GM12801 (cell line): Measurements from ENCODE around the gene SAMD5.

Source experiments
- TF ChIP-seq, protein P1 (sequence below): IDR thresholded peaks from one replicate; pipeline ENCODE4 v1.5.1; 2011; ENCODE audit warnings: control low read depth; ENCODE audit not compliant: insufficient read length; ENCODE audit errors: extremely low read depth

Gene SAMD5

DNA sequence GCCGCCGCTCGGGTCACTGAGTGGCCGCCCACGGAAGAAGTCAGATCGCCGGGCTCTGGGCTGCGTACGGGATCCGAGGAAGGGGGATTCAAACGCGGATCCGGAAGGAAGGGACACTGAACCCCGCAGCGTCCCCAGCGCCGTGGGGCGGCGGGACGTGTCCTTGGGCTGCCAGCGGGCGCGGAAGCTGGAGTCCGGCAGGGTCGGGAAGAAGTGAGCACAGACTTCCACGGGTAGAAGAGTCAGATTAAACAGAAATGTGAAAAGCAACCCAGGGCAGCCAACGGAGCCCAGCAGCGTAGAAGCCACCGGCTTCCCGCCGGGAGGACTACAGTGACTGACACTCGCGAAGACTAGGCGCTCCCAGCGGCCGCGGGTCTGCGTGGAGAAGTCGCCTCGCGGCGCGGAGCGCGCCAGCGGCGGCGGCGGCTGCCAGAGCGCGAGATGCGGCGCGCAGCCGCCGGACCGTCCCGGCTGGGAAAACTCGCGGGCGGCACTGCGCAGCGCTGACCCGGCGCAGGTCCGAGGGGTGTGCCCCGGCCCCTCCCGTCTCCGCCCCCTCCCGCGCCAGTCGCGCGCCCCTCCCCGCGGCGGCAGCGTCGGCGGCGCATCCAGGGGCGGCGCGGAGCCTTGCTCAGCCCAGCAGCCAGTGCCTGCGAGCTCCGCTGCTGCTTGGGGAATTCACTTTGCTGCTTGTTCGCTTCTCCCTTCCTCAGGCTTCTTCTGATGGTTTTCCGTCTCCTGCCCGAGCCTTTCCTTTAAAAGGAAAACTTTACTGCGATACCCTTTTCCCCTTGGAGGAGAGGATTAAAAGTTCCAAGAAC is at the start of gene SAMD5:
Gene SAMD5, plus strand, starts transcription at position 649 of the 824 bp plus-strand sequence. CDS start 239 bp downstream, outside the sequence.
- TF ChIP-seq, protein P1, sequence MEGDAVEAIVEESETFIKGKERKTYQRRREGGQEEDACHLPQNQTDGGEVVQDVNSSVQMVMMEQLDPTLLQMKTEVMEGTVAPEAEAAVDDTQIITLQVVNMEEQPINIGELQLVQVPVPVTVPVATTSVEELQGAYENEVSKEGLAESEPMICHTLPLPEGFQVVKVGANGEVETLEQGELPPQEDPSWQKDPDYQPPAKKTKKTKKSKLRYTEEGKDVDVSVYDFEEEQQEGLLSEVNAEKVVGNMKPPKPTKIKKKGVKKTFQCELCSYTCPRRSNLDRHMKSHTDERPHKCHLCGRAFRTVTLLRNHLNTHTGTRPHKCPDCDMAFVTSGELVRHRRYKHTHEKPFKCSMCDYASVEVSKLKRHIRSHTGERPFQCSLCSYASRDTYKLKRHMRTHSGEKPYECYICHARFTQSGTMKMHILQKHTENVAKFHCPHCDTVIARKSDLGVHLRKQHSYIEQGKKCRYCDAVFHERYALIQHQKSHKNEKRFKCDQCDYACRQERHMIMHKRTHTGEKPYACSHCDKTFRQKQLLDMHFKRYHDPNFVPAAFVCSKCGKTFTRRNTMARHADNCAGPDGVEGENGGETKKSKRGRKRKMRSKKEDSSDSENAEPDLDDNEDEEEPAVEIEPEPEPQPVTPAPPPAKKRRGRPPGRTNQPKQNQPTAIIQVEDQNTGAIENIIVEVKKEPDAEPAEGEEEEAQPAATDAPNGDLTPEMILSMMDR: no peak

DNA sequence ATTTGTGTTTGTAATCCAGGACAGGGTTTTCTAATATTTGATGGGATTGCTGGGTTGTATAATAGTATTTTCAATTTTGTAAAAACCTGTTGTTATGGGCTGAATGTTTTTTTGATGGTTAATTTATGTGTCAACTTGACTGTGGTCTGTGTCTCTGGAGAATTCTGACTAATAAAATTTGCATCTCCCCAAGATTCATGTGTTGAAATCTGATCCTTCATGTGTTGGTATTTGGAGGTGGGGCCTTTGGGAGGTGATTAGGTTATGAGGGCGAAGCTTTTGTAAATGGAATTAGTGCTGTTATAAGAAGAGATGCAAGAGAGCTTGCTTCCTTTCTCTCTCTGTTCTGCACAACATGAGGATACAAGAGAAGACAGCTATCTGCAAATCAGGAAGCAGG is 48.7 kb upstream of the SAMD5 start:
- TF ChIP-seq, protein P1: no peak

DNA sequence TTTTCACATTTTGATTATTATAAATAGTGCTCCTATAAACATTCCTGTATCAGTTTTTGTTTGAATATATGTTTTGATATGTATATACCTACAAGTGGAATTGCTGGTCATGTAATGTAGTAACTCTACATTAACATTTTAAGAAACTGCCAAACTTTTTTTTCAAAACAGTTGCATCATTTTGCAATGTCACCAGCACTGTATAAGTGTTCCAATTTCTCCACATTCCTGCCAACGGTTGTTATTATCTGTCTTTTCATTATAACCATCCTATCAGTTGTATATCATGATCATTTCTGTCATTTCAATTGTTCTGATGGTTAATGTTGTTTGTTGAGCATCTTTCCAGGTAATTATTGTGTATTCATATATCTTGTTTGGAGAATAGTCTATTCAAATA is 44.8 kb upstream of the SAMD5 start:
- TF ChIP-seq, protein P1: no peak

DNA sequence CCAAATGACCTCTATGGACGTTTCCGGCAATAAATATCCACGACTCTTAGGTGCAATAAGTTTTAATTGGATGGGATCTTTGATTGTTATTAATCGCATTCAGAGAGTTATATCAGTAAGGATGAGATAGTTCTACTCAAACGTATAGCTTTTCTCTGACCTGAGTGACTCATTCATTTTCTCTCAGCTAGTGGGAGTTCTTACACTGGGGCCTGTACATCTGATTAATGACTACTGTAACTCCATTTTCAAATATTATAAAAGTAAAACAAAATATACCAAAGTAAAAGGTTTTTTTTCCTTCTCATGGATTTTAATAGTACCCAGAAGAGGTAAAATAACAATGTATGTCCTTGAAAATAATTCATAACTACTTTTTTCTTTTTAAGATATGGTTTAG is 41.1 kb upstream of the SAMD5 start:
- TF ChIP-seq, protein P1: no peak

DNA sequence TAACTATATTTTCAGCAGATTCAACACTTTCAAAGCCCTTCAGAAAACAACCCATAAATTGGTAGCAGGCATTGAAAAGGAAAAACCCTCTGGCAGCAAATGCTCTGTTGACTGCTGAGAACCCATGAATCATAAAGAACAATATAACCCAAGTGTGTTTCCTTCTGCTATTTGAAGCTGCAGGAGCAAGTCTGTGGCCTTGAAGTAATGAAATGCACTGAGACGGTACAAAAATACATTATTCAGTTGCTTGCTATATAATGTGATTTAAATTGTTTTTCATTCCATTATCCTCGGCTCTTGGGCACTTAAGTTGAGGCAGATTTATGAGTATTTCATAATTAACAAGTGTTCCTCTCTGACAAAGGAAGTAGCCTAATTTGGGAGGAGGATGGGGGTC is 40.6 kb upstream of the SAMD5 start:
- TF ChIP-seq, protein P1: no peak

DNA sequence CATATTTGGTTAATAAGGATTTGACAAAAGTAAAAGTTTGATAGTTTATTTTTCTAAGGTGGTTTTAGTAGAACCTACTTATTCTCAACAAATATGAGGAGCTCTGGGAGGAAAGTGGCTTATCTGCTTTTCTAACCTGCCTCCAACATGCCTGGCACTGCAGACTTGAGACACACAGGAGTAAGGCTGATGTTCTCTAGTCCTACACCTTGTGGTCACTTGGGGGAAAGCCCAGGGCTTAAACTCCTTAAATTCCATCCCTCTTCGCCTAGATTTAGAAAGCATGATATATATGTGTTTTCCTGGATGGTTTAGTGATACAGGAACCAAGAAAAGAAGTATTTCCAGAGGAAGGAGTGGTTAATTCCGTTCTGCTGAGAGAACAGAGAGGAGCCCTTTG is 39.9 kb upstream of the SAMD5 start:
- TF ChIP-seq, protein P1: no peak

DNA sequence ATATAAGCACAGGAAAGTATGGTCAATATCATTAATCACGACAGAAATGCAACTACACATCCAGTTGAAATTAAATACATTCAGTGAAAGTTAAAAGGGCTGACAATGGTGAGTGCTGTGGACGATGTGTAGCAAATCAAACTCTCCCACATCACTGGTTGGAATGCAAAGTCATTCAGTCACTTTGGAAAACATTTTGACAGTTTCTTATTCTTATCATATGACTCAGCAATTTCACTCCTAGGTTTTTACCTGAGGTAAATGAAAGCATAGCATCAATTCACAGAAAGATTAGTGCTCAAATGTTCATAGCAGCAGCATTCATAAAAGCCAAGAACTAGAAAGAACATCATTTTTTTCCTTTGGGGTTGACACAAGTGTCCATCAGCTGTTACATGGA is 28.6 kb upstream of the SAMD5 start:
- TF ChIP-seq, protein P1: no peak

DNA sequence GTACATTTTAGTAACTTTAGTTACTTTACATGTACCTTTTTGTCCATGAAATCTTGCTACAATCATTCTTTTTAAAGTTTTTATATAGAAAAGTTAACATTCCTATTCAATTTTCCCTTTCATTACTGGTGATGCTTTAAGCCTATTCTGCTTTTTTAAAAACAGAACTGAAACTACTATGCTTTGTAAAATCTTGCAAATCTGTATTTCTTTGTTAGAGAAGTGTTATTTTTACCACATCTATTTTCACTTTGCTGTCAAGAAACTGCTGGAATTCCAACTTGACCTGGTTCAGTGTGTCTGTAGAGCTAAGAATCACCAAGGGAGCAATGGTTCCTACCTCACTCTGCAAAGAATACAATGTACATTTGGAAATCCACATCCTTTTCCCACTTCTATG is 21.8 kb upstream of the SAMD5 start:
- TF ChIP-seq, protein P1: no peak
